ENCODE measurements around the gene BCL6. TPM values are rescaled to one million over a fixed set of nuclear protein-coding genes. Genes with fewer than 3 reads are reported as not detected.

Gene BCL6
- total and polyA plus RNA-seq, 9 donors: 46.3 to 91.1 (median 54.7) TPM

DNA sequence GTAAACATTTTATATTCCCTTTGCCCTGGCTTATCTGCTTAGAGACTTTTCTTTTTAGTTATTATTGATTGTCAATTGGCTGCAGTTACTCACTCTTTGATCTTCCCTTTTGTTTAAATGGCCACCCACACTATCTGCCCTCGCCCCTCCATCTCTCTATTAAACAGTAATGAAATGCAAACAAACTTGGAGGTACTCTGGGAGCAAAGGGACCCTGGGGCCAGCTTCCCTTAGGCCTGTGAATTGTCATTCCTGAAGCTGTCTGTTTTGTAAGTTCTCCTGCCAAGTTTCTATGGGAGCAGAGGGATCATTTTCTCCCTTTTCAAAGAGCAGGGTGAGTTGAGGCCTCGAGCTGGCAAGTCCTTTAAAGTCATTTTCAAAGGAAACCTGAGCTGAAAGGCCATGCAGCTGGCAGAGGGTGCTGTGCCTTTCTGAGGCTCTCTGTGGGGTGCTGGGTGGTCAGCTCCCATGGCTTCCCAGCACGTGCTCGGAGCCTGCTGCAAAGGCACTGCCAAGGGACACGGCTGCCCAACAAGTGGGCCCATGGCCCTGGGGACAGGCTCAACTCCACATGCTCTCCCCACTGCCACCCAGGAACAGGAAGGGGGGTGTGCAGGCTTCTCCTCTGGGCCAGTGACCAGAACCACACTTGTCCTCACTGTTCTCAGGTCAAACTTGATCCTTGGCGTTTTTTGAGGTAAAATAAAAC, 25.5 kb downstream of the BCL6 start:
- Histone ChIP-seq H3K36me3 (no peaks in the 10 kb centered on the region), H3K4me1 (ENCODE audit: insufficient read depth) (no peaks in the 10 kb centered on the region), H3K27me3 (no peaks in the 10 kb centered on the region), H3K27ac (no peak overlapping the region), H3K4me3 (no peak overlapping the region), H3K9me3 (no peaks in the 10 kb centered on the region)
- intact Hi-C loops (cut with DNase I): loop anchor here in 2 of 4 donors (10.0 kb wide), 2 partner anchors 405 to 1105 kb away; partner anchors contain the start of gene AHSG (in 1 of the 2)
- no peak for DNase-seq
- TF ChIP-seq CTCF (IDR thresholded peaks at IDR 0.05) (no peak), POLR2A (IDR thresholded peaks at IDR 0.05) (no peak), EP300 (IDR thresholded peaks at IDR 0.05) (no peak)
- 56 to 61% (median 60%) methylated on average over 6 of the region's 6 CpGs for WGBS, 3 donors

GRCh38 chr3:187718802-187719201, 26.5 kb downstream of the BCL6 start:
- H3K9me3 ChIP-seq: no peaks in the 10 kb centered on the region
- DNase-seq: no peak
- H3K27ac ChIP-seq: no peak overlapping the region
- H3K4me3 ChIP-seq: no peak overlapping the region
- TF ChIP-seq EP300 (IDR thresholded peaks at IDR 0.05) (no peak), CTCF (IDR thresholded peaks at IDR 0.05) (no peak), POLR2A (IDR thresholded peaks at IDR 0.05) (no peak)
- intact Hi-C loops (cut with DNase I): loop anchor here in 2 of 4 donors (10.0 kb wide), 2 partner anchors 404 to 1104 kb away; partner anchors contain the start of gene AHSG (in 1 of the 2)
- WGBS, 3 donors: 95 to 98% (median 96%) methylated on average over 5 of the region's 5 CpGs
- H3K4me1 ChIP-seq (ENCODE audit: insufficient read depth): no peaks in the 10 kb centered on the region
- no peaks in the 10 kb centered on the region for H3K36me3 ChIP-seq
- H3K27me3 ChIP-seq: no peaks in the 10 kb centered on the region

- WGBS, 3 donors: 24 to 36% (median 32%) methylated on average over 1 of the region's 1 CpG
- Histone ChIP-seq H3K36me3 (no peaks in the 10 kb centered on the region), H3K27me3 (no peaks in the 10 kb centered on the region), H3K27ac (no peak overlapping the region), H3K4me3 (no peak overlapping the region), H3K4me1 (ENCODE audit: insufficient read depth) (no peaks in the 10 kb centered on the region), H3K9me3 (no peaks in the 10 kb centered on the region)
- DNase-seq: no peak
- intact Hi-C loops (cut with DNase I): loop anchor here in 2 of 4 donors (10.0 kb wide), 2 partner anchors 403 to 1103 kb away; partner anchors contain the start of gene AHSG (in 1 of the 2)
- no peak for TF ChIP-seq CTCF (IDR thresholded peaks at IDR 0.05)
- TF ChIP-seq POLR2A (IDR thresholded peaks at IDR 0.05): no peak
- no peak for TF ChIP-seq EP300 (IDR thresholded peaks at IDR 0.05)
These were observed 27.7 kb downstream of the BCL6 start for GRCh38 chr3:187717572-187717971.

DNA sequence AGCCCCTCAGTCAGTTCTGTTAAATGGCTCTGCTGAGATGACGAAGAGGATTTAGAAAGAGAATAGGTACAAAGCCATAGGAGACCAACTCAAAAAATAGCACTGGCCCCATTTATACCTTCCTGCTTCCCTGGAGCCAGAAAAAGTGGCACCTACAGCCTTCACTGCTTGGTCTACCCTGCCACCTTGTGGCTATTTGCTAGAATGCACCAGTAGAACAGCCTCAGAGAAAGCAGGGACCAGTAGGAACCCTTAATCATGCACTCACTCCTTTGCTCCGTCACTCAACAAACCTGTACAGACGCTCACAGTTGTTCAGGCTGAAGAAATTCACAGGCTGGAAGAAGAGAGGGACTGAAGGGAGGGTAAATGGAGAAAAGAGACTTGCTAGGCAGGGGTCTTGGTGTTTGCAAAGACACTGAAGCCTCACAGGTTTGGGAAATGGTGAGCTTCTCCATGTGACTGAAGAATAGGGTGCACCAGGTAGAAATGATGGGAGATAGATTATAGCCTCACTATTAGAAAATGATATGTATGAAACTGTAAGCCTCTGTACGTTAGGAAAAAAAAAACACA, 30.8 kb downstream of the BCL6 start:
- Histone ChIP-seq H3K27me3 (no peaks in the 10 kb centered on the region), H3K27ac (no peak overlapping the region), H3K36me3 (no peaks in the 10 kb centered on the region), H3K4me1 (ENCODE audit: insufficient read depth) (no peaks in the 10 kb centered on the region), H3K4me3 (no peak overlapping the region), H3K9me3 (no peaks in the 10 kb centered on the region)
- intact Hi-C loops (cut with DNase I): loop anchor here in 2 of 4 donors (5.0 to 10.0 kb wide), 3 partner anchors 400 to 1100 kb away; partner anchors contain the start of gene AHSG (in 1 of the 2)
- WGBS, 3 donors: 18 to 20% (median 19%) methylated on average over 4 of the region's 4 CpGs
- peak in 4 of 5 donors; percentile 52 to 78 (median 58) for DNase-seq
- TF ChIP-seq POLR2A (IDR thresholded peaks at IDR 0.05): no peak
- TF ChIP-seq CTCF (IDR thresholded peaks at IDR 0.05): peak; percentile 79 to 85 (median 80)

Measured in ovary (tissue), 9 donors.